NT2/D1 (cell line): ENCODE results near the gene BACH2.

Experiments
- SUZ12 ChIP-seq: IDR thresholded peaks from 2 replicates; pipeline ENCODE4 v1.6.1; 2011; ENCODE audit not compliant: insufficient read length, insufficient read depth; ENCODE audit errors: extremely low read depth
- YY1 ChIP-seq: IDR thresholded peaks from 2 replicates; pipeline ENCODE4 v1.6.1; 2011; ENCODE audit not compliant: insufficient read length, insufficient read depth
- ZNF274 ChIP-seq: IDR thresholded peaks from 2 replicates; pipeline ENCODE4 v1.6.1; 2011; ENCODE audit warnings: mild to moderate bottlenecking, low read depth, low read length

GRCh38 chr6:90221403-90221802 lies 75.2 kb downstream of the BACH2 start:
- TF ChIP-seq ZNF274 (no peak), YY1 (no peak), SUZ12 (no peak)
